Limb (tissue), 2 donors: Measurements from ENCODE around the gene ANAPC5.
"Not testable (repeated sequence)": the region's sequence is repeated elsewhere in the genome, so short reads cannot be mapped to it uniquely, and the experiment has no call there.

ENCODE experiments used
- DNase-seq, 2 donors: peaks; one replicate each; pipeline ENCODE4 v3.0.0-alpha.2; 2016; ENCODE audit errors: extremely low spot score in 2 of 2

ANAPC5 gene, protein sequence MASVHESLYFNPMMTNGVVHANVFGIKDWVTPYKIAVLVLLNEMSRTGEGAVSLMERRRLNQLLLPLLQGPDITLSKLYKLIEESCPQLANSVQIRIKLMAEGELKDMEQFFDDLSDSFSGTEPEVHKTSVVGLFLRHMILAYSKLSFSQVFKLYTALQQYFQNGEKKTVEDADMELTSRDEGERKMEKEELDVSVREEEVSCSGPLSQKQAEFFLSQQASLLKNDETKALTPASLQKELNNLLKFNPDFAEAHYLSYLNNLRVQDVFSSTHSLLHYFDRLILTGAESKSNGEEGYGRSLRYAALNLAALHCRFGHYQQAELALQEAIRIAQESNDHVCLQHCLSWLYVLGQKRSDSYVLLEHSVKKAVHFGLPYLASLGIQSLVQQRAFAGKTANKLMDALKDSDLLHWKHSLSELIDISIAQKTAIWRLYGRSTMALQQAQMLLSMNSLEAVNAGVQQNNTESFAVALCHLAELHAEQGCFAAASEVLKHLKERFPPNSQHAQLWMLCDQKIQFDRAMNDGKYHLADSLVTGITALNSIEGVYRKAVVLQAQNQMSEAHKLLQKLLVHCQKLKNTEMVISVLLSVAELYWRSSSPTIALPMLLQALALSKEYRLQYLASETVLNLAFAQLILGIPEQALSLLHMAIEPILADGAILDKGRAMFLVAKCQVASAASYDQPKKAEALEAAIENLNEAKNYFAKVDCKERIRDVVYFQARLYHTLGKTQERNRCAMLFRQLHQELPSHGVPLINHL

DNA sequence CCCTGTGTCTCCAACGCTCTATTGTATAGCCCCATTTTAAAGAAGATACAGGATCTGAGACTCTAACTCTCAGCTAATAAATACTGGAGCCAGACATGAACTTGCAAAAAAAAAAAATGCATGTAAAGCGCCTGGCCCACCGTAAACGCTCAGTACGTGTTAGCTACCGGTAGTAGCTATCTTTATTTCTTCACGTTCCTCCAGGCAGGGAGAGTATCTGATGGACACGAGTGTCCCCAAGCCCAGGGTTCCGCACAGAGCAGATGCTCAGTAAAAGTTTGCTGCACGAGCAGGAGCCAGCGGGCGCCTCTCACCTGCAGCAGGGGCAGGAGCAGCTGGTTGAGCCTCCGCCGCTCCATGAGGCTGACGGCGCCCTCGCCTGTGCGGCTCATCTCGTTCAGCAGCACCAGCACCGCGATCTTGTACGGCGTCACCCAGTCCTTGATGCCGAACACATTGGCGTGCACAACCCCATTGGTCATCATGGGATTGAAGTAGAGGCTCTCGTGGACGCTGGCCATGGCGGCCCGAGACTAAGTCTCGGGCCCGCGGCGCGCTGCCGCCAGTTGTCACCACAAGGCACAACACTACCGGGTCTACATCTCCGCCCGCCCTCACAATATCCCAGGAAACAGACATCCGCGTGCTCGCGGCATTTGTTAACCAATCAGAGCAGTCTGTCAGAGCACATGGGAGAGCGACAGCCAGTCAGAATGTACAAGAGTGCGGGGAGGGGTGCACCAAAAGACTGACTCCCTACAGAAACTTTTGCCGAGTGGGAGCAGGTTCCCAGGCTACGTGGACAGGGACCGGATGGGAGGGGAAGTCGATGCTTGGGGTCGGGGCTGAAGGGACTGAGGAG, at the start of gene ANAPC5:
ANAPC5 (minus strand) TSS at position 592 of the 862 bp plus-strand sequence; CDS start at position 521, 71 bp downstream.
- peak; percentile 93 to 98 for DNase-seq

DNA sequence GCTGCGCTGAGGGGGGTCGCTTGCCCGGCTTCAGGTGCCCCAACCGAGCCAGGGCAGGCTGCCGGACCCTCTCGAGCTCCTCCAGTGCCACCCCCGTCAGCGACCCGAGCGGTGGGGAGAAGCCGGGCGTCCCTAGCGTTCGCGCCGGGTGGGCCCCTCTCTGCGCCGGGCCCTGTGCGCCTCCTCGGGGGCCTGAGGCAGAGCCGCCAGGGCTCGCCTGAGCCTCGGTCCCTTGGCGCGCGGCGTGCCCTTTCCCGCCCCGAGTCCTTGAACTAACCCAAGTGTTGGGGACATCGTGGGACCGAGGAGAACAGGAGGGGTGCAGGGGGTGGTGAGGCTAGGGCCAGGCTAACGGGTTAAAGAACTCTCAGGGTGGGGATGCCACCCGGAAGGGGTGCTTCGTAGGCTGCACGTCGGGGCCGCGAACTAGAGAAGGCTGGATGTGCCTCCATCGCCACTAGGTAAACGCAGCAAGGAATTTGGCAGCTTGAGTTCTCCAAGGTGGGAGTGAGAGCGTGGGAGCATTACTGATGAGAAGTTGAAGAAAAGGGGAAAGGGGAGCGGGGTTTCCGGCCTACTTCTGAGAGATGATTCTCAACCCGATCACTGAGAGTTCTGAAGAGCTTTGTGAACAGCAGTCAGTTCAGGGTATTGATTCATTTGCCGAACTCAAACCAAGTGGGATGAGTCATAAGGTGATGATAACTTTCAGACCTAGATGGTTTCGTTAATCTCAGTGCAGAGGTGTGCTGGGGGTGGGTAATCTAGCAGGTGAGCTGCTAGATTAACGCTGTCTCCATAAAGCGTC, 48.3 kb upstream of the ANAPC5 start:
- DNase-seq = no peak

DNA sequence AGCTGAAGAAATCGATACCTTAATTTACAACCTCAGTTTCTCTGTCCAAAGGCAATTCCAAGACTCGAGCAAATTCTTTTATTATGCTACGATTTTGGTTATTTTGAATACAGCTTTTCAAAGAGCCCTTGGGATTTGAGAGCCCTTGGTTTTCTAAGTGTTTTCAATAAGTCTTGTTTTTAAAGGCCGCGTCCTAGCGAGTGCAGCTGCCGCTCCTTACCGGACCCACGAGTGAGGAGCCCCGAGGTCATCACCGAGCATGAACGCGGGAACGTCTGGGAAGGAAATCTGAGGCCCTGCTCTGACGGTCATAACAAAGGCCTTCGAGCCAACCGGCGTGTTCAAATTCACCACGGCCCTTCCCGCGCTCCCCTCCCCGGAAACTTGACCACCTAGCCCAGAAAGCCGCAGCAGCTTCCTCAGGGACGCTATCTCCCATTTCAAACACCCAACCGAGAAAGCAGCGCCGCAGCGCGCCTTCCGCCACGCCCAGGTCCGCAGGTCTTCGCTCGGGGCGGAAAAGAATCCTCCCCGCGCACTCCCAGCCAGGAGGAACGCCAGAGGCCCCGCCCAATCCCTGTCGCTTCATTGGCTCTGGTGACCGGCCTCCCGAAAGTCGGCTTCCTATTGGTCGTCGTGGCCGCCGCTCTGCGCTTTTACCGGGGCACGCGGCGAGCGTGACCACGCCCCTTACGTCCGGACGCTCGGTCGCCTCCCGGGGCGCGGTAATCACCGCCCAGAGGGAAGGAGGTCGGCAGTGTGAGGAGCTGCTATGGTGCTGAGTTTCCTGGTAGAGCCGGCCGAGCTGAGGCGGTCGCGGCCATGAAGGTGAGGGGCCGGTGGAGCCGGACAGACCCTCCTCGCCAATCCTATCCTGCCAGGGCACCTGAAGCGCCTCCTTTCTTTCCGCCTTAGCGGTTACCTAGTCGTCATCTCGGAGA, 47.5 kb upstream of the ANAPC5 start, which contains the start of gene RNF34:
RNF34 (plus strand) TSS at position 728 of the 941 bp plus-strand sequence; CDS start at position 823, 95 bp downstream.
- peak; percentile 98 for DNase-seq

DNA sequence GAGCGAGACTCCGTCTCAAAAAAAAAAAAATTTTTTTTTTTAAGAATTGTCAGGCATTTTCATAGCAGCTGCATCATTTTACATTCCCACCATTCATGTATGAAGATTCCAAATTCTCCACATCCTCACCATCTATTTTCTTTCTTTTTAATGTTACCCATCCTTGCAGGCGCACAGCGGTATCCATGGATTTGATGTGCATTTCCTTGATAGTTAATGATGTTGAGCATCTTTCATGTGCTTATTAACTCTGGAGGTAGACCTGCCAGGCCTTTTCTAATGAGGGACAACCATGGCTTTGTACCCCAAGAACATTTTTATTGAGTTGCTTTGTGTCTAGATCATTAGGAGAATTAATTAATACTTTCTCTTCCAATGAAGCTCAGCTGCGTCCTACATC, 46.1 kb upstream of the ANAPC5 start:
- no peak for DNase-seq

DNA sequence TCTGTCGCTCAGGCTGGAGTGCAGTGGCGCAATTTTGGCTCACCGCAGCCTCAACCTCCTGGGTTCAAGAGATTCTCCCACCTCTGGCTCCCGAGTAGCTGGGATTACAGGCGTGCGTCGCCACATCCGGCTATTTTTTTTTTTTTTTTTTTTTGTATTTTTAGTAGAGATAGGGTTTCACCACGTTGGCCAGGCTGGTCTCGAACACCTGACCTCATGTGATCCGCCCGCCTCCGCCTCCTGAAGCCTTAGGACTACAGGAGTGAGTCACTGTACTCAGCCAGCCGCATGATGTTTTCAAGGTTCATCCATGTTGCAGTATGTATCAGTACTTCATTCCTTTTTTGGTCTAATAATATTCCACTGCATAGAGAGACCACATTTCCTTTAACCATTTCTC, 45.3 kb upstream of the ANAPC5 start:
- DNase-seq = no peak

DNA sequence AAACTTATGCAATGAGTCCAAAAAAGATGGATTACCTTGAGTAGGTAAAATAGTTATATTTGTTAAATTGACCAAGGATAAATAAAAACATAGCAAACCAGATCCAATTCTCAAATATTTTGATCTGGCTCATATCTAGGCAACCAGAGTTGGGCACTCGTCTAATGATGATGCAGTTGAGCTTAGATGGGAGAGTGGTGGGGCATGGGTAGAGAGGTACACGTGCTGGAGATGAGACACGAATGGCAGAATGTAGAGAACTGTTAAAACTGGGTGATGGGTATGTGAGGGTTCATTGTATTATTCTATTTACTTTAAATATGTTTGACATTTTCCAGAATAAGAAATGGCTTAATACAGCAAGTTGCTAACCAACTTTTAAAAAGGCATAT, 40.1 kb upstream of the ANAPC5 start:
- DNase-seq = no peak

- peak in 1 of 2 donors; percentile 52 for DNase-seq
Observed at GRCh38 chr12:121391619-121392324, 39.6 kb upstream of the ANAPC5 start.

- DNase-seq = no peak
Observed at GRCh38 chr12:121390856-121391255, 38.6 kb upstream of the ANAPC5 start.

DNA sequence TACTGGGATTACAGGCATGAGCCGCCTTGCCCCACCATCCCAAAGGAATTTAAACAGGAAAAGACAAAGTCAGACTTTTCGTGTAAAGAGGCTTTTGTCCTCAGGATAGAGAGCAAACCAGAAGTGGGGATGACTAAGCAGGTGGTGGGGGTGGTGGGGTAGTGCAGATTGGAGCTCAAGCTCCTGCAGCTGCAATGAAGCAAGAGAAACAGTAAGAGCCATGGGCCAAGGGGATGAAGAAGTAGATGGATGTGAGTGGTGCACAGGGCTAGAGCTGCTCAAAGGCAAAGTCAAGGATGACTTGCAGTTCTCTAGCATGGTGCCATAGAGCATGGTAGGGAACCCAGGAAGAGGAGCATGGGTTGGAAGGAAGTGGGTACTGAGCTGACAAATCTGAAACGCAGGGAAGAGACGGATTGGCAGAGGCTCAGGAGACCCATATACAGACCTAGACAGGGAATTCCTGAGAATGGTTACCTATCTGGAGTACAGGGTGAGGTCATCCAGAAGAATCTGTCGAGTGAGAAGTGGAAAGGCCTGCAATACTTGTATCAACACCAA, 36.3 kb upstream of the ANAPC5 start:
- no peak for DNase-seq

GRCh38 chr12:121384891-121385290, 32.7 kb upstream of the ANAPC5 start:
- DNase-seq = not testable (repeated sequence)

- no peak for DNase-seq
Observed at GRCh38 chr12:121383601-121384021, 31.4 kb upstream of the ANAPC5 start.

DNA sequence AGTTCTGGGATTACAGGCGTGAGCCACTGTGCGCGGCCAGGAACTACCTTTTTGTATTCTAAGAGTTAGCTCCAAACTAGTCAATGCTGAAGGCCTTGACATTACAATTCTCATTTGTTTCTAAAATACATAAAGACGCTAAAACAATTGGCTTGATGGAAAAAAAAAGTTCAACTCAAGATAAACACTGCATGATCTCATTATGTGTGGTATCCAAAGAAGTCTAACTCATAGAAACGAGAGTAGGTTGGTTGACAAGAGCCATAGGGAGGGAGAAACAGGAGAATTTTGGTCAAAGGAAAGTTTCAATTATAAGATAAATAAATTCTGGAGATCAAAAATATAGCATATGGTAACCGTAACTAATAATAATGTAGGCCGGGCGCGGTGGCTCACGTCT, 27.7 kb upstream of the ANAPC5 start:
- DNase-seq = no peak

GRCh38 chr12:121378736-121379135, 26.5 kb upstream of the ANAPC5 start:
- no peak for DNase-seq

DNA sequence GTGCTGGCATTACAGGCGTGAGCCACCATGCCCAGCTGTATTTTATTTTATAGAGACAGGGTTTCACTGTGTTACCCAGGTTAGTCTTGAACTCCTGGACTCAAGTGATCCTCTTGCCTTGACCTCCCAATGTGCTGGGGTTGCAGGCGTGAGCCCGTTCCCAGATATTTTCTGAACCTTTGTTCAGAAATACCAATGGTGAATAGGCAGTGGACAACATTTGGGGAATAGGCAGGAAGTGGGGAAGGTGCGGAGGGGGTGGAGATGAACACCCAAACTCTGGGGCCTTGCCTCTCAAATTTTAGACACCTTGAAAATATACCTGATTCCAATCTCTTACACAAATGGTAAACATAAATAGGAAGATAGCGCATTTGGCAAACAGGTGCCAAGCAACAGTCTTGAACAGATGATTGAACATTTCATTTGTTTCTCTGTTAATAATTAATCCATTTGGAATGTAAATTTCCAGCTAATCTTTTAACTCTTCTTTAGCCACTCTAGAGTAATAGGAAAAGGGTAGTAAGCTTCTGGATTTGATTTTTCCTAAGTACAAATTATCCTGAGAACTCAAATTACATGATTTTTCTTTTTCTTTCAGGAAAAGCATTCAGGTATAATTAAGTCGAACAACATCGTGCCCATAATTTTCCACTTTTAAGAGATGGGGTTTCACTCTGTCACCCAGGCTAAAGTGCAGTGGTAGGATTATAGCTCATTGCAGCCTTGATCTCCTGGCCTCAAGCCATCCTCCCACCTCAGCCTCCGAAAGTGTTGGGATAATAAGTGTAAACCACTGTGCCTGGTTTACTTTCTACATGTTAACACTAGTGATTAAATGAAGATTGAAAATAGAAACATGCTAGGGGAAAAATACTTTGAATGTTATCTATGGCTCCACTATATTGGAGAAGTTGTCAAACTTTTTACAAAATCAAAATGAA, 24.8 kb upstream of the ANAPC5 start:
- no peak for DNase-seq

GRCh38 chr12:121374945-121375584, 22.9 kb upstream of the ANAPC5 start:
- DNase-seq = not testable (repeated sequence)

DNA sequence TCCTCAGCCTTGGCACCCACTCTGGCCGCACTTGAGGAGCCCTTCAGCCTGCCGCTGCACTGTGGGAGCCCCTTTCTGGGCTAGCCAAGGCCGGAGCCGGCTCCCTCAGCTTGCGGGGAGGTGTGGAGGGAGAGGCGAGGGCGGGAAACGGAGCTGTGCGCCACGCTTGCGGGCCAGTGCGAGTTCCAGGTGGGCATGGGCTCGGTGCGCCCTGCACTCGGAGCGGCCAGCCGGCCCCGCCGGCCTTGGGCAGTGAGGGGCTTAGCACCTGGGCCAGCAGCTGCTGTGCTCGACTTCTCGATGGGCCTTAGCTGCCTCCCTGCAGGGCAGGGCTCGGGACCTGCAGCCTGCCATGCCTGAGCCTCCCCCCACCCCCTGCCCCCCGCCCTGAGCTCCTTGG, 22.1 kb upstream of the ANAPC5 start:
- DNase-seq = not testable (repeated sequence)

DNA sequence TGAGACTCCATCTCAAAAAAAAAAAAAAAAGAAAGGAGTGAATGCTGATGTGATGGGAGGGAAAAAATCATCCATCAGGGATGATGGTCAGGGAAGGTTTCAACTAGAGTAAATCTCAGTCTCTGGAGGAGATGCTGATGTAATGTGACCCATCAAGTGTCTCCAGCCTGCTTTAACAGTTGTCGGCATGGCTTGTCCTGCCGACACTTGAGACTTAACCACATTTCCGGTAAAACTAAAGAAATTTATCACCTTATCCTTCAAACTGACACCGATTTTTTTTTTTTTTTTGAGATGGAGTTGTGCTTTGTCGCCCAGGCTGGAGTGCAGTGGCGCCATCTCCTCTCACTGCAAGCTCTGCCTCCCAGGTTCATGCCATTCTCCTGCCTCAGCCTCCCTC, 21.5 kb upstream of the ANAPC5 start:
- no peak for DNase-seq
